Thoracic aorta (tissue), 2 donors: ENCODE results near the gene USP38. TPM values are rescaled to one million over a fixed set of nuclear protein-coding genes. Genes with fewer than 3 reads are reported as not detected.

Experiments used
- ATAC-seq: fragments of 150-250 bp; one replicate; pipeline ENCODE4 v1.8.0; 2017; ENCODE audit warnings: low read depth; ENCODE audit not compliant: insufficient number of reproducible peaks, low FRiP score
- DNase-seq: peaks from one replicate; pipeline ENCODE4 v3.0.0-alpha.2; 2020; ENCODE audit warnings: low spot score
- H3K27ac ChIP-seq, 2 donors: fragments of 200-600 bp; sonication (generic); 1 replicate in 1 of 2; 2 replicates in 1 of 2; pipeline ENCODE4 v1.5.1; 2016; ENCODE audit warnings: mild to moderate bottlenecking in 2 of 2, moderate library complexity in 2 of 2
- H3K27me3 ChIP-seq: fragments of 200-600 bp; sonication (generic); replicated peaks from 2 replicates; pipeline ENCODE4 v1.6.0; 2016; ENCODE audit warnings: mild to moderate bottlenecking; ENCODE audit not compliant: insufficient read depth
- H3K36me3 ChIP-seq: fragments of 200-600 bp; sonication (generic); one replicate; pipeline ENCODE4 v1.5.1; 2016
- H3K4me1 ChIP-seq, 2 donors: fragments of 200-600 bp; sonication (generic); 1 replicate in 1 of 2; 2 replicates in 1 of 2; pipeline versions ENCODE4 v1.5.1 to v1.6.0; 2016; ENCODE audit warnings: low read depth in 2 of 2, mild to moderate bottlenecking in 1 of 2; ENCODE audit not compliant: control insufficient read depth in 1 of 2
- H3K4me3 ChIP-seq: fragments of 200-600 bp; sonication (generic); 2 replicates; pipeline ENCODE4 v1.5.1; 2016; ENCODE audit warnings: mild to moderate bottlenecking
- H3K9me3 ChIP-seq: fragments of 200-600 bp; sonication (generic); 2 replicates; pipeline ENCODE4 v1.5.1; 2016
- total RNA-seq, 2 donors: library from RNA; depleted of rRNA; stranded (reverse); fragments of >200 nt; gene quantifications; one replicate each; pipeline versions ENCODE4 v1.1.0 to v1.2.3, GENCODE V29; 2016
- TF ChIP-seq, protein P1 (sequence below): fragments of 200-600 bp; sonication (generic); IDR thresholded peaks from one replicate; pipeline ENCODE4 v1.5.1; 2019; ENCODE audit warnings: antibody characterized with exemption

Gene USP38
- total RNA-seq, 2 donors from 2014 or later = 20.7 to 22.9 TPM

DNA sequence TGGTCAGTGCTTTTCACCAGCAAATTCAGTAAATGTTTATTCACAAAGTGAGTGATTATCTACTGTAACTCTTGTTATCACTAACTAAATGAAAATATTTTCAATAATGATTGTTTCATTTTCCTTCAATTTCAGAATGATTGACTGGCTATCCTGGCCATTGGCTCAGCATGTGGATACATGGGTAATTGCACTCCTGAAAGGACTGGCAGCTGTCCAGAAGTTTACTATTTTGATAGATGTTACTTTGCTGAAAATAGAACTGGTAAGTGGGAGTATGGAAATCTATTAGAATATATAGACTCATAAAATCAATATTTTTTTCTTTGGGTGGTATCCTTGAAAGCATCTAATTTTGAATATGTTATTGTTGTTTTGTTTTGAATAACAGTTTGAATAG is 10.9 kb downstream of the USP38 start:
- H3K27ac ChIP-seq = no peak overlapping the region

GRCh38 chr4:143196323-143196722 is 11.6 kb downstream of the USP38 start:
- Histone ChIP-seq H3K27me3 (no peaks in the 10 kb centered on the region), H3K36me3 (peaks cover 41% of the 10 kb centered on the region), H3K9me3 (no peaks in the 10 kb centered on the region), H3K27ac (no peak overlapping the region), H3K4me1 (peaks cover 0 to 7% of the 10 kb centered on the region in 2 donors), H3K4me3 (no peak overlapping the region)
- TF ChIP-seq, protein P1, sequence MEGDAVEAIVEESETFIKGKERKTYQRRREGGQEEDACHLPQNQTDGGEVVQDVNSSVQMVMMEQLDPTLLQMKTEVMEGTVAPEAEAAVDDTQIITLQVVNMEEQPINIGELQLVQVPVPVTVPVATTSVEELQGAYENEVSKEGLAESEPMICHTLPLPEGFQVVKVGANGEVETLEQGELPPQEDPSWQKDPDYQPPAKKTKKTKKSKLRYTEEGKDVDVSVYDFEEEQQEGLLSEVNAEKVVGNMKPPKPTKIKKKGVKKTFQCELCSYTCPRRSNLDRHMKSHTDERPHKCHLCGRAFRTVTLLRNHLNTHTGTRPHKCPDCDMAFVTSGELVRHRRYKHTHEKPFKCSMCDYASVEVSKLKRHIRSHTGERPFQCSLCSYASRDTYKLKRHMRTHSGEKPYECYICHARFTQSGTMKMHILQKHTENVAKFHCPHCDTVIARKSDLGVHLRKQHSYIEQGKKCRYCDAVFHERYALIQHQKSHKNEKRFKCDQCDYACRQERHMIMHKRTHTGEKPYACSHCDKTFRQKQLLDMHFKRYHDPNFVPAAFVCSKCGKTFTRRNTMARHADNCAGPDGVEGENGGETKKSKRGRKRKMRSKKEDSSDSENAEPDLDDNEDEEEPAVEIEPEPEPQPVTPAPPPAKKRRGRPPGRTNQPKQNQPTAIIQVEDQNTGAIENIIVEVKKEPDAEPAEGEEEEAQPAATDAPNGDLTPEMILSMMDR = no peak
- no peak for DNase-seq
- no peak for ATAC-seq

More for the DNA sequence above, 10.9 kb downstream of the USP38 start:
- H3K27me3 ChIP-seq = no peaks in the 10 kb centered on the region
- no peak overlapping the region for H3K4me3 ChIP-seq
- H3K36me3 ChIP-seq = peaks cover 42% of the 10 kb centered on the region
- ATAC-seq = no peak
- H3K9me3 ChIP-seq = no peaks in the 10 kb centered on the region
- H3K4me1 ChIP-seq = peaks cover 0 to 14% of the 10 kb centered on the region in 2 donors
- DNase-seq = no peak
- TF ChIP-seq, protein P1 = no peak

DNA sequence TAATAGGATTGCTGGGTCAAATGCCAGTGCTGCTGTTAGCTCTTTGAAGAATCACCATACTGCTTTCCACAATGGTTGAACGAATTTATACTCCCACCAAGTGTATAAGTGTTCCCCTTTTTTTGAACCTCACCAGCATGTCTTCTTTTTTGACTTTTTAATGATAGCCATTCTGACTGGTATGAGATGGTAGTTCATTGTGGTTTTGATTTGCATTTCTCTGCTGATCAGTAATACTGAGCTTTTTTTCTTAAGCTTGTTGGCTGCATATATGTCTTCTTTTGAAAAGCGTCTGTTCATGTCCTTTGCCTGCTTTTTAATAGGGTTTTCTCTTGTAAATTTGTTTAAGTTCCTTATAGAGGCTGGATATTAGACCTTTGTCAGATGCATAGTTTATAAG is 14.8 kb downstream of the USP38 start:
- Histone ChIP-seq H3K4me3 (no peak overlapping the region), H3K9me3 (no peaks in the 10 kb centered on the region), H3K27me3 (no peaks in the 10 kb centered on the region), H3K4me1 (no peaks in the 10 kb centered on the region), H3K27ac (no peak overlapping the region), H3K36me3 (peaks cover 36% of the 10 kb centered on the region)
- no peak for ATAC-seq
- TF ChIP-seq, protein P1 = no peak
- DNase-seq = no peak

- Histone ChIP-seq H3K4me1 (no peaks in the 10 kb centered on the region), H3K27ac (no peak overlapping the region), H3K27me3 (no peaks in the 10 kb centered on the region), H3K9me3 (no peaks in the 10 kb centered on the region), H3K36me3 (peaks cover 32% of the 10 kb centered on the region), H3K4me3 (no peak overlapping the region)
- TF ChIP-seq, protein P1 = no peak
- DNase-seq (no peak), ATAC-seq (no peak)
Observed at GRCh38 chr4:143202824-143203223, 18.1 kb downstream of the USP38 start.

GRCh38 chr4:143203577-143203976 is 18.9 kb downstream of the USP38 start:
- no peaks in the 10 kb centered on the region for H3K27me3 ChIP-seq
- H3K36me3 ChIP-seq = peaks cover 26% of the 10 kb centered on the region
- no peaks in the 10 kb centered on the region for H3K4me1 ChIP-seq
- H3K9me3 ChIP-seq = no peaks in the 10 kb centered on the region
- H3K27ac ChIP-seq = no peak overlapping the region
- TF ChIP-seq, protein P1 = no peak
- ATAC-seq = no peak
- no peak overlapping the region for H3K4me3 ChIP-seq
- no peak for DNase-seq
